Esophagus muscularis mucosa (tissue), 4 donors: ENCODE results near the gene SLC13A3.

Source experiments
- CTCF ChIP-seq, 3 experiments: fragments of 200-600 bp in 2 of 3; fragments of 450-650 bp in 1 of 3; sonication (generic) in 2 of 3; IDR thresholded peaks; one replicate each; pipeline ENCODE4 v1.5.1; 2017 to 2019; ENCODE audit warnings: antibody characterized with exemption in 3 of 3, mild to moderate bottlenecking in 2 of 3, moderate library complexity in 1 of 3
- EP300 ChIP-seq: sonication (generic); formaldehyde crosslinking; IDR thresholded peaks from one replicate; pipeline ENCODE4 v1.6.1; 2017; ENCODE audit warnings: antibody characterized with exemption
- POLR2A ChIP-seq: fragments of 450-650 bp; IDR thresholded peaks from one replicate; pipeline ENCODE4 v1.6.1; 2017; ENCODE audit warnings: antibody characterized with exemption, moderate library complexity, mild to moderate bottlenecking, low read depth
- POLR2AphosphoS5 ChIP-seq, 2 donors: sonication (generic); formaldehyde crosslinking; IDR thresholded peaks; one replicate each; pipeline ENCODE4 v1.6.1; 2017; ENCODE audit warnings: antibody characterized with exemption in 2 of 2

GRCh38 chr20:46544576-46544975 lies 106.7 kb downstream of the SLC13A3 start:
- no peak for TF ChIP-seq CTCF (IDR thresholded peaks at IDR 0.05)
- TF ChIP-seq POLR2AphosphoS5 (IDR thresholded peaks at IDR 0.05), result no peak
- no peak for TF ChIP-seq EP300
- no peak for TF ChIP-seq POLR2A
